ENCODE data around the gene CERS6. TPM values are rescaled to one million over a fixed set of nuclear protein-coding genes. Genes with fewer than 3 reads are reported as not detected.

CERS6 gene
- polyA plus RNA-seq, 6 donors from 2014 or later, result 5.8 to 11.9 (median 9.1) TPM

GRCh38 chr2:168706806-168707205 is 250.7 kb downstream of the CERS6 start:
- ATAC-seq (ENCODE audit: low read depth in 2 of 2), result no peak
- DNase-seq, result no peak
- no peak overlapping the region for H3K27ac Mint-ChIP-seq

DNA sequence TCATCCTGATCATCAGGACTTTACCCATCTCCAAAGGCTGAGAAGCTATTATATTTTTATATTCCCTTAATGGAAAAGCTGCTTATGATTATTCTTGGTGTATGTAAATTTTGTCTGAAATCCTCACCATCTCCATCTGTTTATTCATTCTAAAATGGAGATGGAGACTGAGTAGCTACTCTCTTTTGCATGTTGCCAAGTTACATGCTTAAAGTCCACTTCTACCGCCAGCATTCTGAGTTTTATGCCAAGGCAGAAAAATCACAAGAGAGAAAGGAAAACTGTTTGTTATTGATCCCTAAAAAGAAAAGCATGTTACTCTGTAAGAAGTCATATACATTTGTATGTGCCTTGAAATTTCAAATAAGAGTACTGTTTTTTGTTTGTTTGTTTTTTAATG is 252.0 kb downstream of the CERS6 start:
- peaks cover 0 to 7% of the 10 kb centered on the region in 2 donors for H3K36me3 Mint-ChIP-seq
- H3K4me3 Mint-ChIP-seq, result no peak overlapping the region
- ATAC-seq (ENCODE audit: low read depth in 2 of 2) (no peak), DNase-seq (no peak)
- peaks cover 15 to 21% (median 17%) of the 10 kb centered on the region in 3 donors for H3K4me1 Mint-ChIP-seq
- H3K27me3 Mint-ChIP-seq, result no peaks in the 10 kb centered on the region
- no peaks in the 10 kb centered on the region for H3K9me3 Mint-ChIP-seq
- no peak overlapping the region for H3K27ac Mint-ChIP-seq

More at GRCh38 chr2:168706806-168707205, 250.7 kb downstream of the CERS6 start:
- H3K36me3 Mint-ChIP-seq, result peaks cover 0 to 7% of the 10 kb centered on the region in 2 donors
- no peaks in the 10 kb centered on the region for H3K27me3 Mint-ChIP-seq
- H3K4me1 Mint-ChIP-seq, result peaks cover 4 to 8% (median 6%) of the 10 kb centered on the region in 3 donors
- H3K9me3 Mint-ChIP-seq, result no peaks in the 10 kb centered on the region
- H3K4me3 Mint-ChIP-seq, result no peak overlapping the region

GRCh38 chr2:168710754-168711467 is 254.8 kb downstream of the CERS6 start:
- H3K27me3 Mint-ChIP-seq, result no peaks in the 10 kb centered on the region
- no peaks in the 10 kb centered on the region for H3K9me3 Mint-ChIP-seq
- DNase-seq, result no peak
- H3K4me1 Mint-ChIP-seq, result peaks cover 18 to 23% (median 21%) of the 10 kb centered on the region in 3 donors
- H3K36me3 Mint-ChIP-seq, result no peaks in the 10 kb centered on the region
- H3K4me3 Mint-ChIP-seq, result no peak overlapping the region
- ATAC-seq (ENCODE audit: low read depth in 2 of 2), result no peak
- peak overlapping the region in 1 of 6 donors; percentile 11 for H3K27ac Mint-ChIP-seq

- Mint-ChIP-seq H3K9me3 (no peaks in the 10 kb centered on the region), H3K36me3 (no peaks in the 10 kb centered on the region), H3K27me3 (no peaks in the 10 kb centered on the region), H3K4me3 (peak overlapping the region in 5 of 8 donors; percentile 23 to 84 (median 30)), H3K27ac (peak overlapping the region in 5 of 6 donors; percentile 6 to 90 (median 55)), H3K4me1 (peaks cover 18 to 23% (median 21%) of the 10 kb centered on the region in 3 donors)
- peak; percentile 99 for ATAC-seq (ENCODE audit: low read depth in 2 of 2)
- DNase-seq, result peak; percentile 47
These were observed 256.0 kb downstream of the CERS6 start for GRCh38 chr2:168712053-168712452.

GRCh38 chr2:168713325-168713724 is 257.3 kb downstream of the CERS6 start:
- Mint-ChIP-seq H3K36me3 (peaks cover under 1 to 4% of the 10 kb centered on the region in 2 donors), H3K4me1 (peaks cover 18 to 23% (median 23%) of the 10 kb centered on the region in 3 donors), H3K4me3 (no peak overlapping the region), H3K27me3 (no peaks in the 10 kb centered on the region), H3K27ac (peak overlapping the region in 1 of 6 donors; percentile 6), H3K9me3 (no peaks in the 10 kb centered on the region)
- DNase-seq (no peak), ATAC-seq (ENCODE audit: low read depth in 2 of 2) (no peak)

DNA sequence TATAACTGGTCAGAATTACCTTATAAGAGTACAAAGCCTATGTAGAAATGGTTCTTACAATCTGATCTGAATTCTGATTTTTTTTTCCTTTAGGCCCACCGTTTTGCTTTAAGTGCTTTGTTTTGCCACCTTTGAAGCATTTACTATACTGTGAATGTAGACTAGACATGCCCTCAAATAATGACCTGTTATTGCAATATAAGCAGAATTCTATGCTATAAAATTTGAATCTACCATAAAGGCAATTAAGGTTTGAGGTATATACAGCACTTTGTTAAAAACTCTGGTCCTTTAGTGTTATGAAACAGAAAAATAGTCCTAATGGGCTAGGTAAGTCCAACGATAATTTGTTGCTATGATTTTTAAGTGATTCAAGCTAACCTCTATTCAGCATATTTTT is 259.8 kb downstream of the CERS6 start:
- Mint-ChIP-seq H3K9me3 (no peaks in the 10 kb centered on the region), H3K4me1 (peaks cover 15 to 23% (median 23%) of the 10 kb centered on the region in 3 donors), H3K4me3 (no peak overlapping the region), H3K36me3 (peaks cover 8 to 9% of the 10 kb centered on the region in 2 donors), H3K27me3 (no peaks in the 10 kb centered on the region), H3K27ac (no peak overlapping the region)
- DNase-seq (no peak), ATAC-seq (ENCODE audit: low read depth in 2 of 2) (no peak)

- DNase-seq (no peak), ATAC-seq (ENCODE audit: low read depth in 2 of 2) (no peak)
- Mint-ChIP-seq H3K27me3 (no peaks in the 10 kb centered on the region), H3K27ac (peak overlapping the region in 1 of 6 donors; percentile 5), H3K4me3 (no peak overlapping the region), H3K9me3 (no peaks in the 10 kb centered on the region), H3K36me3 (peaks cover 8 to 9% of the 10 kb centered on the region in 2 donors), H3K4me1 (peaks cover 12 to 21% (median 19%) of the 10 kb centered on the region in 3 donors)
These were observed 260.8 kb downstream of the CERS6 start for GRCh38 chr2:168716839-168717238.

- Mint-ChIP-seq H3K36me3 (peaks cover 13 to 15% of the 10 kb centered on the region in 2 donors), H3K9me3 (no peaks in the 10 kb centered on the region), H3K27ac (peak overlapping the region in 1 of 6 donors; percentile 48), H3K4me3 (no peak overlapping the region), H3K4me1 (peaks cover 11 to 23% (median 18%) of the 10 kb centered on the region in 3 donors), H3K27me3 (no peaks in the 10 kb centered on the region)
- ATAC-seq (ENCODE audit: low read depth in 2 of 2) (no peak), DNase-seq (no peak)
These were observed 261.9 kb downstream of the CERS6 start for GRCh38 chr2:168717790-168718502.

DNA sequence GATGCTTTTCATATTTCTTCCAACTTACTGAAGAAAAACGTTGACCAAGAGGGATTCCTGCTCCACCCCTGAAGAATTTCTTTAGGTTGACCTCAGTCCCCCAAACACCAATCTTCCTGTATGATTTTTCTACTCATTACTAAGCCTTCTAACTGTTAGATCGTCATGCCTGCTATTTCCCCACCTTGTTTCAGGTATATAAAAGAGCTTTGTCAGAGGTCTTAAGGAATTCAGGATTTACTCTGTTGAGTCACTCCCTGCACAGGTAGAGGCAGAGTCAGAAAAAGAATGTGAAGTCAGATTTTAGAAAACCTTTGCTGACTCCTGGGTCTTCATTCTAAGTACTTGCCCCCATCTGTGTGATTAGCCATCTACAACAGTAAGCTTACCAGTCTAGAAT is 262.6 kb downstream of the CERS6 start:
- Mint-ChIP-seq H3K4me3 (no peak overlapping the region), H3K27ac (no peak overlapping the region), H3K4me1 (peaks cover 9 to 28% (median 18%) of the 10 kb centered on the region in 3 donors), H3K9me3 (no peaks in the 10 kb centered on the region), H3K36me3 (peaks cover 17 to 19% of the 10 kb centered on the region in 2 donors), H3K27me3 (no peaks in the 10 kb centered on the region)
- DNase-seq (no peak), ATAC-seq (ENCODE audit: low read depth in 2 of 2) (no peak)

DNA sequence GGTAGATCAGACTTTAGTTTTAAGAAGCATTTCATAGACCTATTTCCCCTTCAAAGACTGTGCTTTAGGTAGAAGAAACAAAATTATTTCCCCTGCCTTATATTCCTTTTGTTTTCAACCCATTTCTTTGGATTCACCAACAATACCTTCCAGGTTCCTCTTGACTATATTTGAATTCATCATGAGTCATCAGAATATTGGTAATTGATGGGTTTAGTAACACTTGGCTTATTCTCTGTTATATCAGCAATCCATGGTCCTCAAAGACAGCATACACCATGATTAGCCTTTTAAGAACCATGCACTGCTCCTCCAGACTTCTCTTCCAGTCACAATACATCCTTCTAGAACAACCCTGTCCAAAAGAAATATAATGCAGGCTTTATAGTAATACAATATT is 263.4 kb downstream of the CERS6 start:
- H3K27ac Mint-ChIP-seq, result no peak overlapping the region
- DNase-seq, result no peak
- peaks cover 24 to 25% of the 10 kb centered on the region in 2 donors for H3K36me3 Mint-ChIP-seq
- no peak overlapping the region for H3K4me3 Mint-ChIP-seq
- no peaks in the 10 kb centered on the region for H3K9me3 Mint-ChIP-seq
- ATAC-seq (ENCODE audit: low read depth in 2 of 2), result no peak
- peaks cover 12 to 23% (median 18%) of the 10 kb centered on the region in 3 donors for H3K4me1 Mint-ChIP-seq
- H3K27me3 Mint-ChIP-seq, result no peaks in the 10 kb centered on the region

GRCh38 chr2:168722592-168722991 is 266.5 kb downstream of the CERS6 start:
- Mint-ChIP-seq H3K27me3 (no peaks in the 10 kb centered on the region), H3K4me3 (peak overlapping the region in 4 of 8 donors; percentile 1 to 44 (median 19)), H3K9me3 (no peaks in the 10 kb centered on the region), H3K4me1 (peaks cover 12 to 20% (median 18%) of the 10 kb centered on the region in 3 donors), H3K36me3 (peaks cover 24 to 25% of the 10 kb centered on the region in 2 donors), H3K27ac (peak overlapping the region in 4 of 6 donors; percentile 4 to 90 (median 70))
- DNase-seq (no peak), ATAC-seq (ENCODE audit: low read depth in 2 of 2) (no peak)

GRCh38 chr2:168723275-168723899 is 267.3 kb downstream of the CERS6 start:
- Mint-ChIP-seq H3K27me3 (no peaks in the 10 kb centered on the region), H3K4me3 (peak overlapping the region in 1 of 8 donors; percentile 23), H3K27ac (peak overlapping the region in 2 of 6 donors; percentile 61 to 79), H3K4me1 (peaks cover 12 to 20% (median 17%) of the 10 kb centered on the region in 3 donors), H3K36me3 (peaks cover 19 to 24% of the 10 kb centered on the region in 2 donors), H3K9me3 (no peaks in the 10 kb centered on the region)
- DNase-seq (no peak), ATAC-seq (ENCODE audit: low read depth in 2 of 2) (no peak)

DNA sequence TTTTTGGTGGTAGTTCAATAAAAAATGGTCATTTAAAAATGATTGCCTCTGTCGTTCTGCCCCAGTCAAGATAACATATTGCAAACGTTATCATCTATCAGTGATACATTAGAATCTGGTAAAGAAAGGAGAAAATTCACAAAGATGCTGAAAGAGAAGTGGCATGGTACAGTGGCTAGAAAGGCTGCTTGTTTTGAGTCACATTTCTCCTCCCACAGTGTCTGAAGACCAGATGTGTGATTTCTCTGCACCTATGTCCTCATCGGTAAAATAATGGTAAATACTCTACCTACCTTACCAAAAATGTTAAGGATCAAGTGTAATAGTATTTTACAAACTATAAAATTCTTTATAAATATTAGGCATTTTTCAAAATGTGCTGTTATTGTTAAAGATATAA is 270.3 kb downstream of the CERS6 start:
- Mint-ChIP-seq H3K36me3 (peaks cover 16 to 22% of the 10 kb centered on the region in 2 donors), H3K4me3 (no peak overlapping the region), H3K4me1 (peaks cover 12 to 20% (median 17%) of the 10 kb centered on the region in 3 donors), H3K27ac (no peak overlapping the region), H3K9me3 (no peaks in the 10 kb centered on the region), H3K27me3 (no peaks in the 10 kb centered on the region)
- ATAC-seq (ENCODE audit: low read depth in 2 of 2), result no peak
- no peak for DNase-seq

Data from naive B cell (primary cell).